Uterus (tissue), 2 donors: Measurements from ENCODE around the gene IFT43.

Source experiments
- POLR2A ChIP-seq, 2 donors: fragments of 450-650 bp; IDR thresholded peaks; one replicate each; pipeline ENCODE4 v1.6.1; 2016; ENCODE audit warnings: antibody characterized with exemption in 2 of 2, mild to moderate bottlenecking in 1 of 2, moderate library complexity in 1 of 2
- TF ChIP-seq, protein P1 (sequence below), 4 experiments: fragments of 200-600 bp in 2 of 4; fragments of 450-650 bp in 2 of 4; sonication (generic) in 2 of 4; IDR thresholded peaks; one replicate each; pipeline ENCODE4 v1.5.1; 2016 to 2019; ENCODE audit warnings: antibody characterized with exemption in 4 of 4, mild to moderate bottlenecking in 2 of 4, moderate library complexity in 1 of 4

- TF ChIP-seq, protein P1, sequence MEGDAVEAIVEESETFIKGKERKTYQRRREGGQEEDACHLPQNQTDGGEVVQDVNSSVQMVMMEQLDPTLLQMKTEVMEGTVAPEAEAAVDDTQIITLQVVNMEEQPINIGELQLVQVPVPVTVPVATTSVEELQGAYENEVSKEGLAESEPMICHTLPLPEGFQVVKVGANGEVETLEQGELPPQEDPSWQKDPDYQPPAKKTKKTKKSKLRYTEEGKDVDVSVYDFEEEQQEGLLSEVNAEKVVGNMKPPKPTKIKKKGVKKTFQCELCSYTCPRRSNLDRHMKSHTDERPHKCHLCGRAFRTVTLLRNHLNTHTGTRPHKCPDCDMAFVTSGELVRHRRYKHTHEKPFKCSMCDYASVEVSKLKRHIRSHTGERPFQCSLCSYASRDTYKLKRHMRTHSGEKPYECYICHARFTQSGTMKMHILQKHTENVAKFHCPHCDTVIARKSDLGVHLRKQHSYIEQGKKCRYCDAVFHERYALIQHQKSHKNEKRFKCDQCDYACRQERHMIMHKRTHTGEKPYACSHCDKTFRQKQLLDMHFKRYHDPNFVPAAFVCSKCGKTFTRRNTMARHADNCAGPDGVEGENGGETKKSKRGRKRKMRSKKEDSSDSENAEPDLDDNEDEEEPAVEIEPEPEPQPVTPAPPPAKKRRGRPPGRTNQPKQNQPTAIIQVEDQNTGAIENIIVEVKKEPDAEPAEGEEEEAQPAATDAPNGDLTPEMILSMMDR (IDR thresholded peaks at IDR 0.05) = no peak
- TF ChIP-seq POLR2A (IDR thresholded peaks at IDR 0.05) = no peak
Observed at GRCh38 chr14:76015668-76016067, 30.1 kb downstream of the IFT43 start.
